Stomach (tissue), 9 donors: ENCODE measurements around the gene NCAM1. TPM values are rescaled to one million over a fixed set of nuclear protein-coding genes. Genes with fewer than 3 reads are reported as not detected.

Experiments
- DNase-seq, 2 donors: peaks; one replicate each; pipeline versions ENCODE4 v3.0.0 to v3.0.0-alpha.2; 2013 to 2019
- H3K27ac ChIP-seq, 5 donors: fragments of 200-600 bp in 4 of 5; sonication (generic) in 4 of 5; one replicate each; pipeline ENCODE4 v1.5.1; 2013 to 2019; ENCODE audit warnings: mild to moderate bottlenecking in 1 of 5, moderate library complexity in 1 of 5
- H3K27me3 ChIP-seq, 3 donors: fragments of 200-600 bp; sonication (generic); one replicate each; pipeline ENCODE4 v1.5.1; 2017 to 2019; ENCODE audit warnings: mixed run types in 1 of 3
- H3K36me3 ChIP-seq, 4 donors: fragments of 200-600 bp; sonication (generic); 1 replicate in 3 of 4; 2 replicates in 1 of 4; pipeline ENCODE4 v1.5.1; 2016 to 2019
- H3K4me1 ChIP-seq, 4 donors: fragments of 200-600 bp; sonication (generic); one replicate each; pipeline ENCODE4 v1.5.1; 2016 to 2019
- H3K4me3 ChIP-seq, 4 donors: fragments of 200-600 bp; sonication (generic) in 3 of 4; one replicate each; pipeline ENCODE4 v1.5.1; 2016 to 2019; ENCODE audit warnings: mild to moderate bottlenecking in 1 of 4
- H3K9me3 ChIP-seq, 4 donors: fragments of 200-600 bp; sonication (generic); one replicate each; pipeline ENCODE4 v1.5.1; 2016 to 2019
- CTCF ChIP-seq, 7 experiments: fragments of 450-650 bp in 4 of 7; fragments of 200-600 bp in 3 of 7; sonication (generic) in 3 of 7; IDR thresholded peaks; one replicate each; pipeline ENCODE4 v1.5.1; 2016 to 2019; ENCODE audit warnings: antibody characterized with exemption in 7 of 7, control low read depth in 2 of 7, mild to moderate bottlenecking in 1 of 7
- EP300 ChIP-seq: sonication (generic); formaldehyde crosslinking; IDR thresholded peaks from one replicate; pipeline ENCODE4 v1.6.1; 2017; ENCODE audit warnings: antibody characterized with exemption
- POLR2A ChIP-seq, 4 donors: fragments of 450-650 bp; IDR thresholded peaks; one replicate each; pipeline ENCODE4 v1.6.1; 2016; ENCODE audit warnings: antibody characterized with exemption in 4 of 4, control low read depth in 2 of 4, mild to moderate bottlenecking in 1 of 4, moderate library complexity in 1 of 4
- POLR2AphosphoS5 ChIP-seq, 3 donors: sonication (generic); formaldehyde crosslinking; IDR thresholded peaks; one replicate each; pipeline ENCODE4 v1.6.1; 2016; ENCODE audit warnings: antibody characterized with exemption in 3 of 3
- WGBS, 5 donors: extraction: QIAGEN DNeasy Blood & Tissue Kit in 3 of 5; methylation state at CpG; one replicate each; pipeline versions ENCODE4 v1.1.5 to v1.1.7; 2013 to 2018; 5-methylcytosine and 5-hydroxymethylcytosine counted together
- intact Hi-C: fragments of 100-400 bp; cut with DNase I; formaldehyde crosslinking; loops from one replicate; pipeline ENCODE4 v1.15.1; 2023; ENCODE audit warnings: low total_unique reads
- polyA plus RNA-seq, 3 donors: library from polyadenylated mRNA; stranded (reverse); fragments of 200-250 nt; gene quantifications; one replicate each; pipeline ENCODE4 v1.2.3, GENCODE V29; 2013
- total RNA-seq, 5 donors: library from RNA; depleted of rRNA; stranded (reverse); fragments of >200 nt; gene quantifications; one replicate each; pipeline versions ENCODE4 v1.1.0 to v1.2.3, GENCODE V29; 2014 to 2016
- donor health status: healthy with polysubstance abuse.
- donor health status: Bipolar disorder and iron deficiency.
- donor health status: healthy.

The NCAM1 gene
- total and polyA plus RNA-seq, 8 donors: 5.7 to 84.8 (median 28.9) TPM

- 75 to 85% (median 83%) methylated on average over 11 of the region's 11 CpGs for WGBS, 5 donors
- intact Hi-C loops: loop anchor here (5.0 kb wide), 1 partner anchor 700 kb away; no protein-coding TSS in a partner anchor
- Histone ChIP-seq H3K4me1 (peaks cover 0 to 17% (median 3%) of the 10 kb centered on the region in 4 donors), H3K4me3 (no peak overlapping the region), H3K9me3 (no peaks in the 10 kb centered on the region), H3K27me3 (no peaks in the 10 kb centered on the region), H3K36me3 (no peaks in the 10 kb centered on the region), H3K27ac (no peak overlapping the region)
- TF ChIP-seq POLR2AphosphoS5 (IDR thresholded peaks at IDR 0.05) (peak in 1 of 3 donors; percentile 6), CTCF (IDR thresholded peaks at IDR 0.05) (no peak), POLR2A (IDR thresholded peaks at IDR 0.05) (no peak)
- DNase-seq: peak in 1 of 2 donors; percentile 58
Measured at GRCh38 chr11:113286509-113287497, 325.6 kb downstream of the NCAM1 start.

GRCh38 chr11:113287801-113288200 lies 326.6 kb downstream of the NCAM1 start:
- intact Hi-C loops: loop anchor here (5.0 kb wide), 1 partner anchor 700 kb away; no protein-coding TSS in a partner anchor

GRCh38 chr11:113288286-113288863 lies 327.2 kb downstream of the NCAM1 start:
- H3K9me3 ChIP-seq: no peaks in the 10 kb centered on the region
- H3K27me3 ChIP-seq: peaks cover 0 to 2% (median under 1%) of the 10 kb centered on the region in 3 donors
- H3K27ac ChIP-seq: no peak overlapping the region
- no peaks in the 10 kb centered on the region for H3K36me3 ChIP-seq
- DNase-seq: no peak
- WGBS, 5 donors: 40 to 62% (median 52%) methylated on average over 5 to 6 of the region's 6 CpGs
- TF ChIP-seq CTCF (IDR thresholded peaks at IDR 0.05): no peak
- no peak for TF ChIP-seq EP300
- TF ChIP-seq POLR2A (IDR thresholded peaks at IDR 0.05): no peak
- no peak for TF ChIP-seq POLR2AphosphoS5 (IDR thresholded peaks at IDR 0.05)
- H3K4me3 ChIP-seq: no peak overlapping the region
- peaks cover 0 to 17% (median 3%) of the 10 kb centered on the region in 4 donors for H3K4me1 ChIP-seq
- intact Hi-C loops: loop anchor here (5.0 kb wide), 1 partner anchor 701 kb away; no protein-coding TSS in a partner anchor

More at GRCh38 chr11:113287801-113288200, 326.6 kb downstream of the NCAM1 start:
- TF ChIP-seq EP300 (no peak), POLR2A (IDR thresholded peaks at IDR 0.05) (no peak), CTCF (IDR thresholded peaks at IDR 0.05) (no peak), POLR2AphosphoS5 (IDR thresholded peaks at IDR 0.05) (no peak)
- Histone ChIP-seq H3K36me3 (no peaks in the 10 kb centered on the region), H3K4me3 (no peak overlapping the region), H3K27ac (no peak overlapping the region), H3K4me1 (peaks cover 0 to 17% (median 3%) of the 10 kb centered on the region in 4 donors), H3K27me3 (no peaks in the 10 kb centered on the region), H3K9me3 (no peaks in the 10 kb centered on the region)
- peak in 1 of 2 donors; percentile 35 for DNase-seq
- 33 to 45% (median 42%) methylated on average over 3 of the region's 3 CpGs for WGBS, 5 donors
